HG02642 (cell line): Measurements from ENCODE around the gene USF1.
"Not testable (repeated sequence)": the region's sequence is repeated elsewhere in the genome, so short reads cannot be mapped to it uniquely, and the experiment has no call there.

Experiments
- ATAC-seq: cut with Tn5 transposase; IDR thresholded peaks from one replicate; pipeline ENCODE4 v1.9.1; 2021; ENCODE audit warnings: mild to moderate bottlenecking; ENCODE audit not compliant: unreplicated experiment, poor library complexity

Gene USF1

GRCh38 chr1:161020509-161021164 lies 25.1 kb downstream of the USF1 start, which contains the start of gene F11R:
Gene F11R (minus strand): TSS chr1:161021152. CDS start chr1:161021073, 79 bp downstream.
- ATAC-seq, result peak; percentile 48

DNA sequence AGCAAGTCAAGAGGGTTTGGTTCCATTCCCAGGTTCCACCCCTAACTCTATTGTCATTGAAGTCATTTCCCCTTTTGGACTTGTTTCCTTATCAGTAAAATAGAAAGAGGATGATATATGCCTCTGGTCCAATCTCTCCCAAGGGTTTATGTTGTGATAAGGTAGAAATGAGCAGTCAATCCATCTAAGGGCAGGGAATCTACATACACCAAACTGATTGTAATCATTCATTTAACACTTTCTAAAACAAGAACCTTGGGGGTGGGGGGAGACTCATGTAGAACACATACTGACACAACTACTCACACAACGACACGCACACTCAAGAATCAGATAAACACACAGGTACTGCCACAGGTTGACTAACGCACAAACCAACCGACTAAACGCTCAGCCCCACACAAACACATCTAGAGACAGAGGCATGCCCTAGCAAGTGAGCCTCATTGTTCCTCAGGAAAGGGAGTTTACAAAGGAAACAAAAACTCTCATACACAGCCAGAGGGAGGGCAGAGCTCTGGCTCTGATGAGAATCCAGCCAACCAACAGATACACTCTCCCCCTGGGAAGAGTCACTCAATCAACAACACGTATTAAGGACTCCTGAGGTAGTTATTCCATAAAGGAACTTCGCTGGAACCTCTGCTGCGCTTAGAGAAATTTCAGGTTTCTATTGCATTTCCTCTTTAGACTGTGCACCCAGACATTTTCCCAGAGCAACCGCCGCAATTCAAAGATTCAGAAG lies 25.9 kb downstream of the USF1 start:
- ATAC-seq, result peak; percentile 11

- ATAC-seq, result not testable (repeated sequence)
Measured at GRCh38 chr1:161019111-161019660, 26.6 kb downstream of the USF1 start.

- no peak for ATAC-seq
Measured at GRCh38 chr1:161018631-161018930, 27.2 kb downstream of the USF1 start.

- no peak for ATAC-seq
Measured at GRCh38 chr1:161017756-161018630, 27.8 kb downstream of the USF1 start.

DNA sequence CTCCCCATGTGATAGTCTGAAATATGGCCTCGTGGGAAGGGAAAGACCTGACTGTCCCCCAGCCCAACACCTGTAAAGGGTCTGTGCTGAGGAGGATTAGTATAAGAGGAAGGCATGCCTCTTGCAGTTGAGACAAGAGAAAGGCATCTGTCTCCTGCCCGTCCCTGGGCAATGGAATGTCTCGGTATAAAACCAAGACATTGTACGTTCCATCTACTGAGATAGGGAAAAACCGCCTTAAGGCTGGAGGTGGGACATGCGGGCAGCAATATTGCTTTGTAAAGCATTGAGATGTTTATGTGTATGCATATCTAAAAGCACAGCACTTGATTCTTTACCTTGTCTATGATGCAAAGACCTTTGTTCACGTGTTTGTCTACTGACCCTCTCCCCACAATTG lies 28.6 kb downstream of the USF1 start:
- not testable (repeated sequence) for ATAC-seq

DNA sequence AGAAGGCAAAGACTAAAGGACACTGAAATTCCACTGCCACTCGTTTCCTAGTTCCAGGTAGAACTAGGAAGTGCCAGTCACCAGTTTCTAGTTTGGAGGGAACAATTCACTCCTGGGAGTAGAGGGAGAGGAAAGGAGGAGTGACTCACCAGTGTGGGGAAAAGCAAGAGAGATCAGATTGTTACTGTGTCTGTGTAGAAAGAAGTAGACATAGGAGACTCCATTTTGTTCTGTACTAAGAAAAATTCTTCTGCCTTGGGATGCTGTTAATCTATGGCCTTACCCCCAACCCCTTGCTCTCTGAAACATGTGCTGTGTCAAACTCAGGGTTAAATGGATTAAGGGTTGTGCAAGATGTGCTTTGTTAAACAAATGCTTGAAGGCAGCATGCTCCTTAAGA lies 29.1 kb downstream of the USF1 start:
- ATAC-seq, result not testable (repeated sequence)

- ATAC-seq, result peak; percentile 86
Measured at GRCh38 chr1:161013488-161014230, 32.1 kb downstream of the USF1 start.

- ATAC-seq, result peak; percentile 33
Measured at GRCh38 chr1:161013131-161013487, 32.7 kb downstream of the USF1 start.

- ATAC-seq, result no peak
Measured at GRCh38 chr1:161012420-161012819, 33.4 kb downstream of the USF1 start.

GRCh38 chr1:161009602-161010211 lies 36.1 kb downstream of the USF1 start:
- no peak for ATAC-seq

DNA sequence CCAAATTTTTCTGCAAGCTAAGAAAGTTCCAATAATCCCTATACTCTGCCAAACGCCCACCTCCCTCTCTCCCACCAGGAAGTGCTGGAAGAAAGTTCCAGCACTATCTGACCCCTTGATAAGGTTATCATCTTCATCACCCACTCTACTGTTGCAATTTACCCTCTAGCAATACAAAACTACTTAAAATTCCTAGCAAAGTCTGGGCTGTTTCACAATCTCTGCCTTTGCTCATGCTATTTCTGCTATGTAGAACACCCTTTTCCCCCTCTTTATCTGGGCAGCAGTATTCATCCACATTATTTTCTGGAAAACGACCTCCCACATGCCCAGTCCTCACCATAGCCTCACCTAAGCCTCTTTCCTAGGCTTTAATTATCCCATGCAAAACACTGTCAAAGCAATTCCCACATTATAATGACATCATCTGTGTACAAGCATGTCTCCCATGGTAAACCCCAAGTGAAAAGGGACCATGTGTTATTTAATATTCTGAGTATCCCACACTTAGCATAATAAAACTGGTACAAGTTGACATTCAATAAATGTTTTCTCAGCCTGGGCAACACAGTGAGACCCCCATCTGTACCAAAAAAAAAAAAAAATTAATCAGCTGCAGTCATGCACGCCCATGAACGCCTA lies 36.8 kb downstream of the USF1 start:
- ATAC-seq, result no peak

DNA sequence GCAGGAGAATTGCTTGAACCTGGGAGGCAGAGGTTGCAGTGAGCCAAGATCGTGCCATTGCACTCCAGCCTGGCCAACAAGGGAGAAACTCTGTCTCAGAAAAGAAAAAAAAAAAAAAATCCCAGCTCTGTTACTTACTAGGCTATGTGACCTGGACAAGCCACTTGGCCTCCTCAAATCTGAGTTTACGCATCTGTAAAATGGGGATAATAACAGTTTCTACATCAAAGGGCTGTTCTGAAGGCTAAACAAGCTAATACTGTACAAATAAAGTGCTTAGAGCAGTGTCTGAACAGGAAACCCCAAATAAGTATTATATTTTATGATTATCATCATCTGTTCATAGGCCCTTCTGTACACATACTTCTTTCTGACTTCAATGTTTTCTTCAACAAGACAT lies 38.4 kb downstream of the USF1 start:
- no peak for ATAC-seq

DNA sequence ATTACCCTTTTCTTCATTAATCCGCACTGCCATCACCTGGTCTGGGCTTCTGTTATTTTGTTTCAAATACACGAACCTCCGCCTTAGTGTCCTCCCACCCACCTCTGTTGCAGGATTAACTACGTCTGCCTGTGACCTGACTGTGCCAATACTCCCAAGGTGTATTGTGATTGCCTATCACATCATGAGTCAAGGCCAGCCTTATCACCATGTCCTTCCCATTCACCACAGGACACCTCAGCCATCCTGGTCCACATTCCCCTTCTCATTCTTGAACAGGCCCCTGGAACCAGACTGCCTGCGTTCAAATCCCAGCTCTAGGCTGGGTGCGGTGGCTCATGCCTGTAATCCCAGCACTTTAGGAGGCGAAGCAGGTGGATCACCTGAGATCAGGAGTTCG lies 39.2 kb downstream of the USF1 start:
- no peak for ATAC-seq

DNA sequence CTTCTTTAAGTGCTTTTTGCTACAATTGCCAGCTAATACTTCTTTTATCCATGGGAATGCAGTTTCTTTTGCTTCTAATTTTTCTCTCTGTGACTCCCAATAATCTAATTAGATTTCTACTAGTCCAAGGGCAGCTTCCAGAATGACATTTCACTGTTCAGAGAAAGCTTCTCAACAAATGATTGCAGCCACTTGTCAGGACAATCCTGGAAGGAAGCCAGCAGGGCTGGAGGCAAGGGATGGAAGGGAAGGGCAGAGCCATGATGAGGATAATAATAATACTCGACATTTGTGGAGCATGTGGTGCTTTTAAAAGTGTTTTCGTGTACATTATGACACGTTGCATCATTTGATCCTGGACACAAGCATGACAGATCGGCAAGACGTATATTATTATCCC lies 44.3 kb downstream of the USF1 start:
- no peak for ATAC-seq

DNA sequence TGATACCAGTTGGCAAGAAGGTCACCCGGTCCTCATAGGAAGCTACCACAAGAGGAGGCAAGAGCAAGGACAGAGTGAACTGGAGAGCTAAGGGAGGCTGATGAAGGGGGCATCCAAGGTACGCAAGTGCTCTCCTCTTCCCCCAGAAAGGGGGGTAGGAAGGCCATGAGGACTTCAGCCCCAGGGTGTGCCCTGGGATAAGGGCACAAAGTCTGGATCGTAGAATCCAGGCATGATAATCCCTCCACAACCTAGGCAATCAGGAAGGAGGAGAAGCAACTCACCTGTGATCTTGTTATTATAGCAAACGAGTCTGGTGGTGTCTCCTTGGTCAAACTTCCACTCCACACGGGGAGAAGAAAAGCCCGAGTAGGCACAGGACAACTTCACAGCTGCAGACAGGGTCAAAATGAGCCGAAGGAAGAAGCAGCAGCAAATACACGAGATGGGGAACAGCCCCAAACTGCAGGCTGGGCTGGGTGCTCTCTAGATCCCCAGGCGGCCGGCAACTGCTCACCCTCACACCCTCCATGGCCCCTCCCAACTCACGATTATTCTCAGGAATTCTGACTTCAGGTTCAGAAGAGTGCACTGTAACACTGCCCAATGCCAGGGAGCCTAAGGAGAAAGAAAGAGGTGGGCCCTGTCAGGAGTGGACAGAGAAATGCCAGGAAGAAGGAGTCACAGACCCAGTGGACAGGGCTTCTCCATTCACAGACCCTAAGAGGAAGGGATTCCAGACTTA lies 44.9 kb downstream of the USF1 start:
- no peak for ATAC-seq

GRCh38 chr1:160999376-160999775 lies 46.4 kb downstream of the USF1 start:
- no peak for ATAC-seq

DNA sequence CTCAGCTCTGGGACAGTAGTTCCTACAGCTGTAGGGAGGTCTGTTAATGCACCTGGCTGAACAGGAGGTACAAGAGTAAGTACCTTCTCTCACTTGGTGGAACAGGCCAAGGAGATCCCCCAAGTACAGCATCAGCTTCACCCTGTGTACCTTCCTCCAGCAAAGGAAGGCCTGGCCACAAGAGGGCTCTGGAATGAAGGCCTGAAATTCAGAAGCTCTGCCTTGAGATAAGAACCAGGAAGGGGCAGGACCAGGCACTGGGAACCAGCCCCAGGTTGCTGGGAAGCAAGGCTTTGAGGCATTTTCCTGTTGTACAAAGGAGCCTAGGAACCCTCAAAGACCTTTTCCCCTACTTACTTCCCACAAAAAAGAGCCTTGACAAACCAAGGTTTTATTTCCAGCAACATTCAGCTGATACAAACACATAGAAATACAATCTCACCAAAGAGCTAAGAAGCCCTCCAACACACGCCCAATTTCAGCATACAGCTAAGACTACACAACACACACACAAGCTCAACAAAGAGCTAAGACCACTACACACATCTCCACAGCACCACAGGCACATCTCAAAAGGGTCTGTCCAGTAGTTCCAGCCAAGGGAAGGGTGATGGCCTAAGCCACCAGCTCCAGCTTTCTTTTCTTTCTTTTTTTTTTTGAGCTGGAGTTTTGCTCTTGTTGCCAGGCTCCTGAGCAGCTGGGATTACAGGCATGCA lies 48.3 kb downstream of the USF1 start:
- ATAC-seq, result no peak
